Heart left ventricle (tissue), 16 donors: ENCODE results near the gene SORBS1. TPM values are rescaled to one million over a fixed set of nuclear protein-coding genes. Genes with fewer than 3 reads are reported as not detected.

Source experiments
- ATAC-seq, 4 donors: fragments of 200-7000 bp; cut with Tn5 transposase; one replicate each; pipeline ENCODE4 v1.9.1; 2020 to 2022; ENCODE audit warnings: moderate library complexity in 4 of 4, mild to moderate bottlenecking in 3 of 4, moderate number of reproducible peaks in 1 of 4
- DNase-seq, 5 donors: peaks; one replicate each; pipeline ENCODE4 v3.0.0-alpha.2; 2020
- H3K27ac ChIP-seq, 12 donors: fragments of 200-600 bp; sonication (generic) in 4 of 12; one replicate each; pipeline versions ENCODE4 v1.5.0 to v1.8.0; 2016 to 2022; ENCODE audit warnings: mild to moderate bottlenecking in 2 of 12
- H3K27me3 ChIP-seq, 9 donors: fragments of 200-600 bp; sonication (generic) in 2 of 9; one replicate each; pipeline versions ENCODE4 v1.5.1 to v1.8.0; 2016 to 2022; ENCODE audit warnings: mild to moderate bottlenecking in 3 of 9
- H3K36me3 ChIP-seq, 9 donors: fragments of 200-600 bp; sonication (generic) in 2 of 9; one replicate each; pipeline versions ENCODE4 v1.5.0 to v1.8.0; 2018 to 2022; ENCODE audit warnings: mild to moderate bottlenecking in 2 of 9
- H3K4me1 ChIP-seq, 12 donors: fragments of 200-600 bp; sonication (generic) in 4 of 12; one replicate each; pipeline versions ENCODE4 v1.5.0 to v1.8.0; 2016 to 2022; ENCODE audit warnings: mild to moderate bottlenecking in 3 of 12
- H3K4me3 ChIP-seq, 12 donors: fragments of 200-600 bp; sonication (generic) in 4 of 12; one replicate each; pipeline versions ENCODE4 v1.5.0 to v1.8.0; 2017 to 2022; ENCODE audit warnings: mild to moderate bottlenecking in 9 of 12, moderate library complexity in 4 of 12
- H3K9me3 ChIP-seq, 12 donors: fragments of 200-600 bp; sonication (generic) in 4 of 12; one replicate each; pipeline versions ENCODE4 v1.5.0 to v1.8.0; 2016 to 2022; ENCODE audit warnings: mild to moderate bottlenecking in 1 of 12
- POLR2A ChIP-seq, 2 donors: fragments of 450-650 bp; IDR thresholded peaks; one replicate each; pipeline ENCODE4 v1.6.1; 2017; ENCODE audit warnings: antibody characterized with exemption in 2 of 2, mild to moderate bottlenecking in 2 of 2, moderate library complexity in 2 of 2
- WGBS, 4 donors: extraction: QIAGEN DNeasy Blood & Tissue Kit in 2 of 4; methylation state at CpG; one replicate each; pipeline versions ENCODE4 v1.1.5 to v1.1.7; 2013 to 2018; 5-methylcytosine and 5-hydroxymethylcytosine counted together
- intact Hi-C, 10 donors: fragments of 100-400 bp; cut with DNase I; formaldehyde crosslinking; loops; one replicate each; pipeline versions ENCODE4 v1.11.1 to v1.14.2; 2022
- polyA plus RNA-seq, 2 donors: library from polyadenylated mRNA; stranded (reverse); fragments of 200-250 nt; gene quantifications; one replicate each; pipeline ENCODE4 v1.2.3, GENCODE V29; 2013
- total RNA-seq, 9 donors: library from RNA; depleted of rRNA in 2 of 9; stranded (reverse); fragments of >200 nt in 2 of 9; fragmentation: NEBNext Ultra II Directional in 3 of 9; extraction: Animal tissue kit (Norgen Biotek cat#: 25700) in 3 of 9; gene quantifications; one replicate each; pipeline versions ENCODE4 v1.1.0 to v1.2.4, GENCODE V29; 2016 to 2023
- TF ChIP-seq, protein P1 (sequence below), 12 donors: fragments of 200-600 bp; sonication (generic) in 4 of 12; IDR thresholded peaks; one replicate each; pipeline versions ENCODE4 v1.5.0 to v1.8.0; 2018 to 2022; ENCODE audit warnings: antibody characterized with exemption in 12 of 12, mild to moderate bottlenecking in 5 of 12
- donor health status: ischemic (EF 13 %, LVEDD 7.1; RV severe dilation, severe dysfunction).
- donor health status: healthy with polysubstance abuse.
- donor health status: DM: no; HTN: yes; CAD: no.
- donor health status: DM: no; HTN: no; CAD: no.
- donor health status: ischemic (EF 25% LVEDD 6.9; RV normal size, moderate dysfunction).
- donor health status: ischemic (EF 25% LVEDD 5.7; RV mildly dilated, moderate dysfunction).
- donor health status: healthy.
- donor health status: DM: yes; HTN: yes; CAD: no.
- donor health status: ischemic (EF 35%, LVEDD 5.7; RV mildly dilated, moderate dysfunction).
- donor health status: nonischemic (EF 11% LVEDD 7.7; RV severe dilation, severe dysfunction).
- donor health status: DM: yes; HTN: yes; CAD: no.
- donor health status: PGD.
- donor health status: ischemic (EF 29% LVEDD 5.4; RV normal size, mild dysfunction).
- donor health status: nonischemic (EF 23%, LVEDD 6.1; RV moderate dilation, normal function).

The SORBS1 gene
- total and polyA plus RNA-seq, 11 donors: 355 to 1,440 (median 886) TPM

DNA sequence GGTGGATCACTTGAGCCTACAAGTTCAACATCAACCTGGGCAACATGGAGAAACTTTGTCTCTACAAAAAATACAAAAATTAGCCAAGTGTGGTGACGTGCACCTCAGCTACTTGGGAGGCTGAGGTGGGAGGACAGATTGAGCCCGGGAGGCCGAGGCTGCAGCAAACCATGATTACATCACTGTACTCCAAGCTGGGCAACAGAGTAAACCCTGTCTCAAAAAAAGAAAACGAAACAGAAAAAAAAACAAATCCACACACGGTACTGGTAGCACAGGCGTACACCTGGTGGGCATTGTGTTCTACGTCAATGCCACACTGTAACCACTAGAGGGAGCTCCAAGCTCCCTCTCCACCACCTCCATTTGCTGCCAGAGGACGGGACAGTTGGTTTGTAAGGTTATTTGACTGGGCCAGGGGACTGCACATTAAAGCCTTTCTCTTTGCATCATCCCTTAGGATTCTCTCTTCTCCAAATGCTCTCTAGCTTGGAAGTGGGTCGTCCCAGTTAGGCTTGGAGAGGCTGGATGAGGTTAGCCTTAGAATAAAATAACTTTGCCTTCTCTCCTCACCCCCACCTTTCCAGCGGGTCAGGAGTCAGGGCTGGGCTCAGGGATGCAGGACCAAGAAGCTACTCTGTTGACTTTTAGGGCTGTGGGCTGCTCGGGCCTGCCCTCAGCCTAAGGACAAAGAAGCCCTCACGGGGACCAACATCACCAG is 130.8 kb downstream of the SORBS1 start:
- TF ChIP-seq, protein P1, sequence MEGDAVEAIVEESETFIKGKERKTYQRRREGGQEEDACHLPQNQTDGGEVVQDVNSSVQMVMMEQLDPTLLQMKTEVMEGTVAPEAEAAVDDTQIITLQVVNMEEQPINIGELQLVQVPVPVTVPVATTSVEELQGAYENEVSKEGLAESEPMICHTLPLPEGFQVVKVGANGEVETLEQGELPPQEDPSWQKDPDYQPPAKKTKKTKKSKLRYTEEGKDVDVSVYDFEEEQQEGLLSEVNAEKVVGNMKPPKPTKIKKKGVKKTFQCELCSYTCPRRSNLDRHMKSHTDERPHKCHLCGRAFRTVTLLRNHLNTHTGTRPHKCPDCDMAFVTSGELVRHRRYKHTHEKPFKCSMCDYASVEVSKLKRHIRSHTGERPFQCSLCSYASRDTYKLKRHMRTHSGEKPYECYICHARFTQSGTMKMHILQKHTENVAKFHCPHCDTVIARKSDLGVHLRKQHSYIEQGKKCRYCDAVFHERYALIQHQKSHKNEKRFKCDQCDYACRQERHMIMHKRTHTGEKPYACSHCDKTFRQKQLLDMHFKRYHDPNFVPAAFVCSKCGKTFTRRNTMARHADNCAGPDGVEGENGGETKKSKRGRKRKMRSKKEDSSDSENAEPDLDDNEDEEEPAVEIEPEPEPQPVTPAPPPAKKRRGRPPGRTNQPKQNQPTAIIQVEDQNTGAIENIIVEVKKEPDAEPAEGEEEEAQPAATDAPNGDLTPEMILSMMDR (IDR thresholded peaks at IDR 0.05): peak; percentile 94 to 99 (median 98)
- TF ChIP-seq POLR2A (IDR thresholded peaks at IDR 0.05): no peak
- ATAC-seq (peak; percentile 34 to 75 (median 69)), DNase-seq (peak in 3 of 5 donors; percentile 60 to 66 (median 61))
- H3K4me3 ChIP-seq: no peak overlapping the region
- no peaks in the 10 kb centered on the region for H3K27me3 ChIP-seq
- H3K27ac ChIP-seq: peak overlapping the region in 10 of 12 donors; percentile 33 to 91 (median 81)
- H3K9me3 ChIP-seq: no peaks in the 10 kb centered on the region
- WGBS, 4 donors: 31 to 39% (median 38%) methylated on average over 12 of the region's 12 CpGs
- intact Hi-C loops: loop anchor here (1.0 to 5.0 kb wide), 11 partner anchors 37 to 172 kb away; partner anchors contain the start of gene SORBS1 (in 5 of the 10)
- H3K36me3 ChIP-seq: peaks cover 0 to 44% (median 6%) of the 10 kb centered on the region in 9 donors
- H3K4me1 ChIP-seq: peaks cover 16 to 99% (median 84%) of the 10 kb centered on the region in 12 donors

- H3K36me3 ChIP-seq: peaks cover 0 to 46% (median 6%) of the 10 kb centered on the region in 9 donors
- no peak for ATAC-seq
- peak overlapping the region in 10 of 12 donors; percentile 39 to 91 (median 80) for H3K27ac ChIP-seq
Measured at GRCh38 chr10:95429639-95430038, 131.5 kb downstream of the SORBS1 start.

GRCh38 chr10:95428701-95429100 is 132.5 kb downstream of the SORBS1 start:
- WGBS, 4 donors: 31 to 46% (median 43%) methylated on average over 2 of the region's 2 CpGs
- H3K9me3 ChIP-seq: no peaks in the 10 kb centered on the region
- H3K27ac ChIP-seq: peak overlapping the region; percentile 33 to 91 (median 76)
- H3K4me3 ChIP-seq: no peak overlapping the region
- H3K36me3 ChIP-seq: peaks cover 0 to 55% (median 6%) of the 10 kb centered on the region in 9 donors
- no peaks in the 10 kb centered on the region for H3K27me3 ChIP-seq
- ATAC-seq (peak; percentile 41 to 70 (median 65)), DNase-seq (peak in 4 of 5 donors; percentile 53 to 68 (median 60))
- TF ChIP-seq, protein P1 (IDR thresholded peaks at IDR 0.05): no peak
- TF ChIP-seq POLR2A (IDR thresholded peaks at IDR 0.05): no peak
- peaks cover 4 to 91% (median 75%) of the 10 kb centered on the region in 12 donors for H3K4me1 ChIP-seq
- intact Hi-C loops: loop anchor here in 5 of 10 donors (5.0 to 10.0 kb wide), 5 partner anchors 46 to 136 kb away; partner anchors contain the start of gene SORBS1 (in 1 of the 5)

More at GRCh38 chr10:95429639-95430038, 131.5 kb downstream of the SORBS1 start:
- WGBS, 4 donors: 74 to 81% (median 78%) methylated on average over 4 of the region's 4 CpGs
- H3K9me3 ChIP-seq: no peaks in the 10 kb centered on the region
- H3K4me1 ChIP-seq: peaks cover 10 to 95% (median 79%) of the 10 kb centered on the region in 12 donors
- no peaks in the 10 kb centered on the region for H3K27me3 ChIP-seq
- TF ChIP-seq POLR2A (IDR thresholded peaks at IDR 0.05): no peak
- TF ChIP-seq, protein P1 (IDR thresholded peaks at IDR 0.05): no peak
- H3K4me3 ChIP-seq: no peak overlapping the region
- intact Hi-C loops: loop anchor here (1.0 to 10.0 kb wide), 13 partner anchors 38 to 173 kb away; partner anchors contain the start of gene SORBS1 (in 6 of the 10)
- DNase-seq: no peak

GRCh38 chr10:95426482-95426881 is 134.7 kb downstream of the SORBS1 start:
- TF ChIP-seq POLR2A (IDR thresholded peaks at IDR 0.05): no peak
- TF ChIP-seq, protein P1 (IDR thresholded peaks at IDR 0.05): no peak
- peaks cover 0 to 84% (median 66%) of the 10 kb centered on the region in 12 donors for H3K4me1 ChIP-seq
- H3K36me3 ChIP-seq: peaks cover 0 to 71% (median 14%) of the 10 kb centered on the region in 9 donors
- no peak for DNase-seq
- no peak overlapping the region for H3K4me3 ChIP-seq
- H3K9me3 ChIP-seq: no peaks in the 10 kb centered on the region
- intact Hi-C loops: loop anchor here in 5 of 10 donors (5.0 to 10.0 kb wide), 5 partner anchors 44 to 138 kb away; partner anchors contain the start of gene SORBS1 (in 1 of the 5)
- WGBS, 4 donors: 65 to 71% (median 66%) methylated on average over 5 of the region's 5 CpGs
- H3K27me3 ChIP-seq: no peaks in the 10 kb centered on the region
- ATAC-seq: no peak
- H3K27ac ChIP-seq: peak overlapping the region in 8 of 12 donors; percentile 22 to 89 (median 80)
